ENCODE measurements around the gene MSRB3.

MSRB3 gene

GRCh38 chr12:65278576-65279368, at the start of gene MSRB3:
MSRB3 (plus strand) TSS chr12:65278683; CDS start chr12:65308580, 29,897 bp downstream.
- H3K27ac ChIP-seq (ENCODE audit: low read depth in 2 of 2, low read length in 2 of 2), result peak within 1 kb of the TSS; percentile 71 to 78
- H3K4me1 ChIP-seq (ENCODE audit: control insufficient read depth in 2 of 2, insufficient read depth in 2 of 2, low read length in 2 of 2), result peaks cover 0 to 3% of the 10 kb centered on the region in 2 donors
- peaks cover 6 to 24% of the 10 kb centered on the region in 2 donors for H3K27me3 ChIP-seq (ENCODE audit: control insufficient read depth in 2 of 2, insufficient read depth in 2 of 2, low read length in 2 of 2)
- H3K36me3 ChIP-seq (ENCODE audit: control insufficient read depth in 2 of 2, insufficient read depth in 2 of 2, low read length in 2 of 2), result no peaks in the 10 kb centered on the region
- peak within 1 kb of the TSS; percentile 64 to 70 for H3K4me3 ChIP-seq (ENCODE audit: low read length in 2 of 2)
- no peaks in the 10 kb centered on the region for H3K9me3 ChIP-seq (ENCODE audit: control insufficient read depth in 2 of 2, low read length in 2 of 2)
- H3K9ac ChIP-seq (ENCODE audit: low read depth in 1 of 2, low read length in 2 of 2), result peak within 1 kb of the TSS; percentile 48 to 67

- Histone ChIP-seq H3K9me3 (ENCODE audit: control insufficient read depth in 2 of 2, low read length in 2 of 2) (peaks cover 0 to 3% of the 10 kb centered on the region in 2 donors), H3K9ac (ENCODE audit: low read depth in 1 of 2, low read length in 2 of 2) (no peak overlapping the region), H3K36me3 (ENCODE audit: control insufficient read depth in 2 of 2, insufficient read depth in 2 of 2, low read length in 2 of 2) (no peaks in the 10 kb centered on the region), H3K27me3 (ENCODE audit: control insufficient read depth in 2 of 2, insufficient read depth in 2 of 2, low read length in 2 of 2) (no peaks in the 10 kb centered on the region), H3K27ac (ENCODE audit: low read depth in 2 of 2, low read length in 2 of 2) (no peak overlapping the region), H3K4me3 (ENCODE audit: low read length in 2 of 2) (no peak overlapping the region), H3K4me1 (ENCODE audit: control insufficient read depth in 2 of 2, insufficient read depth in 2 of 2, low read length in 2 of 2) (no peaks in the 10 kb centered on the region)
These were observed 49.0 kb upstream of the MSRB3 start for GRCh38 chr12:65229441-65229840.

- peaks cover 0 to 3% of the 10 kb centered on the region in 2 donors for H3K9me3 ChIP-seq (ENCODE audit: control insufficient read depth in 2 of 2, low read length in 2 of 2)
- H3K27ac ChIP-seq (ENCODE audit: low read depth in 2 of 2, low read length in 2 of 2), result no peak overlapping the region
- no peaks in the 10 kb centered on the region for H3K27me3 ChIP-seq (ENCODE audit: control insufficient read depth in 2 of 2, insufficient read depth in 2 of 2, low read length in 2 of 2)
- H3K36me3 ChIP-seq (ENCODE audit: control insufficient read depth in 2 of 2, insufficient read depth in 2 of 2, low read length in 2 of 2), result no peaks in the 10 kb centered on the region
- H3K4me3 ChIP-seq (ENCODE audit: low read length in 2 of 2), result no peak overlapping the region
- no peak overlapping the region for H3K9ac ChIP-seq (ENCODE audit: low read depth in 1 of 2, low read length in 2 of 2)
- H3K4me1 ChIP-seq (ENCODE audit: control insufficient read depth in 2 of 2, insufficient read depth in 2 of 2, low read length in 2 of 2), result no peaks in the 10 kb centered on the region
These were observed 45.9 kb upstream of the MSRB3 start for GRCh38 chr12:65232476-65233077.

GRCh38 chr12:65237153-65237552, 41.3 kb upstream of the MSRB3 start:
- Histone ChIP-seq H3K4me3 (ENCODE audit: low read length in 2 of 2) (no peak overlapping the region), H3K27ac (ENCODE audit: low read depth in 2 of 2, low read length in 2 of 2) (no peak overlapping the region), H3K9ac (ENCODE audit: low read depth in 1 of 2, low read length in 2 of 2) (no peak overlapping the region), H3K36me3 (ENCODE audit: control insufficient read depth in 2 of 2, insufficient read depth in 2 of 2, low read length in 2 of 2) (peaks cover 15 to 21% of the 10 kb centered on the region in 2 donors), H3K4me1 (ENCODE audit: control insufficient read depth in 2 of 2, insufficient read depth in 2 of 2, low read length in 2 of 2) (no peaks in the 10 kb centered on the region), H3K9me3 (ENCODE audit: control insufficient read depth in 2 of 2, low read length in 2 of 2) (no peaks in the 10 kb centered on the region), H3K27me3 (ENCODE audit: control insufficient read depth in 2 of 2, insufficient read depth in 2 of 2, low read length in 2 of 2) (no peaks in the 10 kb centered on the region)

- Histone ChIP-seq H3K9me3 (ENCODE audit: control insufficient read depth in 2 of 2, low read length in 2 of 2) (no peaks in the 10 kb centered on the region), H3K27me3 (ENCODE audit: control insufficient read depth in 2 of 2, insufficient read depth in 2 of 2, low read length in 2 of 2) (no peaks in the 10 kb centered on the region), H3K9ac (ENCODE audit: low read depth in 1 of 2, low read length in 2 of 2) (no peak overlapping the region), H3K36me3 (ENCODE audit: control insufficient read depth in 2 of 2, insufficient read depth in 2 of 2, low read length in 2 of 2) (peaks cover 27 to 35% of the 10 kb centered on the region in 2 donors), H3K27ac (ENCODE audit: low read depth in 2 of 2, low read length in 2 of 2) (no peak overlapping the region), H3K4me3 (ENCODE audit: low read length in 2 of 2) (no peak overlapping the region), H3K4me1 (ENCODE audit: control insufficient read depth in 2 of 2, insufficient read depth in 2 of 2, low read length in 2 of 2) (no peaks in the 10 kb centered on the region)
These were observed 39.9 kb upstream of the MSRB3 start for GRCh38 chr12:65238609-65239008.

GRCh38 chr12:65248656-65249633, 29.5 kb upstream of the MSRB3 start:
- Histone ChIP-seq H3K9ac (ENCODE audit: low read depth in 1 of 2, low read length in 2 of 2) (no peak overlapping the region), H3K4me3 (ENCODE audit: low read length in 2 of 2) (no peak overlapping the region), H3K4me1 (ENCODE audit: control insufficient read depth in 2 of 2, insufficient read depth in 2 of 2, low read length in 2 of 2) (no peaks in the 10 kb centered on the region), H3K36me3 (ENCODE audit: control insufficient read depth in 2 of 2, insufficient read depth in 2 of 2, low read length in 2 of 2) (peaks cover 10 to 26% of the 10 kb centered on the region in 2 donors), H3K27ac (ENCODE audit: low read depth in 2 of 2, low read length in 2 of 2) (no peak overlapping the region), H3K9me3 (ENCODE audit: control insufficient read depth in 2 of 2, low read length in 2 of 2) (no peaks in the 10 kb centered on the region), H3K27me3 (ENCODE audit: control insufficient read depth in 2 of 2, insufficient read depth in 2 of 2, low read length in 2 of 2) (no peaks in the 10 kb centered on the region)

GRCh38 chr12:65252515-65252914, 26.0 kb upstream of the MSRB3 start:
- no peaks in the 10 kb centered on the region for H3K4me1 ChIP-seq (ENCODE audit: control insufficient read depth in 2 of 2, insufficient read depth in 2 of 2, low read length in 2 of 2)
- H3K36me3 ChIP-seq (ENCODE audit: control insufficient read depth in 2 of 2, insufficient read depth in 2 of 2, low read length in 2 of 2), result peaks cover 0 to 7% of the 10 kb centered on the region in 2 donors
- H3K27ac ChIP-seq (ENCODE audit: low read depth in 2 of 2, low read length in 2 of 2), result no peak overlapping the region
- H3K27me3 ChIP-seq (ENCODE audit: control insufficient read depth in 2 of 2, insufficient read depth in 2 of 2, low read length in 2 of 2), result no peaks in the 10 kb centered on the region
- H3K4me3 ChIP-seq (ENCODE audit: low read length in 2 of 2), result no peak overlapping the region
- no peak overlapping the region for H3K9ac ChIP-seq (ENCODE audit: low read depth in 1 of 2, low read length in 2 of 2)
- no peaks in the 10 kb centered on the region for H3K9me3 ChIP-seq (ENCODE audit: control insufficient read depth in 2 of 2, low read length in 2 of 2)

- H3K4me1 ChIP-seq (ENCODE audit: control insufficient read depth in 2 of 2, insufficient read depth in 2 of 2, low read length in 2 of 2), result no peaks in the 10 kb centered on the region
- no peak overlapping the region for H3K27ac ChIP-seq (ENCODE audit: low read depth in 2 of 2, low read length in 2 of 2)
- no peak overlapping the region for H3K9ac ChIP-seq (ENCODE audit: low read depth in 1 of 2, low read length in 2 of 2)
- no peaks in the 10 kb centered on the region for H3K36me3 ChIP-seq (ENCODE audit: control insufficient read depth in 2 of 2, insufficient read depth in 2 of 2, low read length in 2 of 2)
- no peak overlapping the region for H3K4me3 ChIP-seq (ENCODE audit: low read length in 2 of 2)
- H3K27me3 ChIP-seq (ENCODE audit: control insufficient read depth in 2 of 2, insufficient read depth in 2 of 2, low read length in 2 of 2), result no peaks in the 10 kb centered on the region
- H3K9me3 ChIP-seq (ENCODE audit: control insufficient read depth in 2 of 2, low read length in 2 of 2), result no peaks in the 10 kb centered on the region
These were observed 20.5 kb upstream of the MSRB3 start for GRCh38 chr12:65257986-65258385.

GRCh38 chr12:65259501-65259900, 19.0 kb upstream of the MSRB3 start:
- Histone ChIP-seq H3K9ac (ENCODE audit: low read depth in 1 of 2, low read length in 2 of 2) (no peak overlapping the region), H3K4me1 (ENCODE audit: control insufficient read depth in 2 of 2, insufficient read depth in 2 of 2, low read length in 2 of 2) (no peaks in the 10 kb centered on the region), H3K9me3 (ENCODE audit: control insufficient read depth in 2 of 2, low read length in 2 of 2) (no peaks in the 10 kb centered on the region), H3K36me3 (ENCODE audit: control insufficient read depth in 2 of 2, insufficient read depth in 2 of 2, low read length in 2 of 2) (no peaks in the 10 kb centered on the region), H3K4me3 (ENCODE audit: low read length in 2 of 2) (no peak overlapping the region), H3K27me3 (ENCODE audit: control insufficient read depth in 2 of 2, insufficient read depth in 2 of 2, low read length in 2 of 2) (no peaks in the 10 kb centered on the region), H3K27ac (ENCODE audit: low read depth in 2 of 2, low read length in 2 of 2) (no peak overlapping the region)
